WTC11 (cell line): ENCODE measurements around the gene DESI2.
"Not testable (repeated sequence)": the region's sequence is repeated elsewhere in the genome, so short reads cannot be mapped to it uniquely, and the experiment has no call there.

Source experiments
- ESRRA ChIP-seq: sonication (generic); formaldehyde crosslinking; IDR thresholded peaks from 2 replicates; pipeline ENCODE4 v1.8.1; 2022; ENCODE audit warnings: mild to moderate bottlenecking, missing genetic modification reagents, borderline replicate concordance
- MLX ChIP-seq: sonication (generic); formaldehyde crosslinking; IDR thresholded peaks from 2 replicates; pipeline ENCODE4 v1.8.1; 2023; ENCODE audit warnings: mild to moderate bottlenecking, missing genetic modification reagents, moderate library complexity
- SP1 ChIP-seq: sonication (generic); formaldehyde crosslinking; conservative IDR thresholded peaks from 2 replicates; pipeline ENCODE4 v1.8.1; 2022; ENCODE audit warnings: missing genetic modification reagents
- ZNF281 ChIP-seq: sonication (generic); formaldehyde crosslinking; IDR thresholded peaks from 2 replicates; pipeline ENCODE4 v1.8.0; 2023; ENCODE audit warnings: mild to moderate bottlenecking, missing genetic modification reagents
- TF ChIP-seq, protein P1 (sequence below): fragments of 200-600 bp; IDR thresholded peaks from 2 replicates; pipeline ENCODE4 v1.8.0; 2022; ENCODE audit warnings: antibody characterized with exemption
- TF ChIP-seq, protein P2 (sequence below): sonication (generic); formaldehyde crosslinking; IDR thresholded peaks from 2 replicates; pipeline ENCODE4 v1.8.0; 2022; ENCODE audit warnings: mild to moderate bottlenecking, missing genetic modification reagents

DNA sequence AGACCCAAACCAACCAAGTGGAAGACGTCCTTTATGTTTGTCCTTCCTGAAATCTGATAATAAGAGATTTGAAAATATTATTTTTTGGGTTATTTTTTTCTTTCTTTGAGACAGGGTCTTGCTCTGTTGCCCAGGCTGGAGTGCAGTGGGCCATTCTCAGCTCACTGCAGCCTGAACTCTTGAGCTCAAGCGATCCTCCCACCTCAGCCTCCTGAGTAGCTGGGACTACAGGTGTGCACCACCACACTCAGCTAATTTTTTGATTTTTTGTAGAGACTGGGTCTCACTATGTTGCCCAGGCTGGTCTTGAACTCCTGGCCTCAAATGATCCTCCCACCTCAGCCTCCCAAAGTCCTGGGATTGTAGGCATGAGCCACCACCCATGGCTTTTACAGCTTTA, 86.2 kb downstream of the DESI2 start:
- TF ChIP-seq, protein P1, sequence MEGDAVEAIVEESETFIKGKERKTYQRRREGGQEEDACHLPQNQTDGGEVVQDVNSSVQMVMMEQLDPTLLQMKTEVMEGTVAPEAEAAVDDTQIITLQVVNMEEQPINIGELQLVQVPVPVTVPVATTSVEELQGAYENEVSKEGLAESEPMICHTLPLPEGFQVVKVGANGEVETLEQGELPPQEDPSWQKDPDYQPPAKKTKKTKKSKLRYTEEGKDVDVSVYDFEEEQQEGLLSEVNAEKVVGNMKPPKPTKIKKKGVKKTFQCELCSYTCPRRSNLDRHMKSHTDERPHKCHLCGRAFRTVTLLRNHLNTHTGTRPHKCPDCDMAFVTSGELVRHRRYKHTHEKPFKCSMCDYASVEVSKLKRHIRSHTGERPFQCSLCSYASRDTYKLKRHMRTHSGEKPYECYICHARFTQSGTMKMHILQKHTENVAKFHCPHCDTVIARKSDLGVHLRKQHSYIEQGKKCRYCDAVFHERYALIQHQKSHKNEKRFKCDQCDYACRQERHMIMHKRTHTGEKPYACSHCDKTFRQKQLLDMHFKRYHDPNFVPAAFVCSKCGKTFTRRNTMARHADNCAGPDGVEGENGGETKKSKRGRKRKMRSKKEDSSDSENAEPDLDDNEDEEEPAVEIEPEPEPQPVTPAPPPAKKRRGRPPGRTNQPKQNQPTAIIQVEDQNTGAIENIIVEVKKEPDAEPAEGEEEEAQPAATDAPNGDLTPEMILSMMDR: not testable (repeated sequence)
- TF ChIP-seq ESRRA, MLX, ZNF281, SP1 (CRISPR knock-in tag): not testable (repeated sequence)
- TF ChIP-seq, protein P2, sequence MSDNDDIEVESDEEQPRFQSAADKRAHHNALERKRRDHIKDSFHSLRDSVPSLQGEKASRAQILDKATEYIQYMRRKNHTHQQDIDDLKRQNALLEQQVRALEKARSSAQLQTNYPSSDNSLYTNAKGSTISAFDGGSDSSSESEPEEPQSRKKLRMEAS (CRISPR knock-in tag): not testable (repeated sequence)
